GM18867 (cell line): ENCODE data around the gene ALDH1L1.

Experiments
- ATAC-seq: cut with Tn5 transposase; IDR thresholded peaks from one replicate; pipeline ENCODE4 v1.9.1; 2021; ENCODE audit warnings: mild to moderate bottlenecking, moderate library complexity; ENCODE audit not compliant: unreplicated experiment

The ALDH1L1 gene

GRCh38 chr3:126060613-126061145 lies 119.7 kb downstream of the ALDH1L1 start:
- no peak for ATAC-seq

GRCh38 chr3:126058666-126059065 lies 121.7 kb downstream of the ALDH1L1 start:
- ATAC-seq: no peak

- ATAC-seq: no peak
These were observed 122.5 kb downstream of the ALDH1L1 start for GRCh38 chr3:126057936-126058335.

- ATAC-seq: no peak
These were observed 122.9 kb downstream of the ALDH1L1 start for GRCh38 chr3:126057501-126057819.

GRCh38 chr3:126056681-126057500 lies 123.5 kb downstream of the ALDH1L1 start:
- no peak for ATAC-seq

- ATAC-seq: no peak
These were observed 124.3 kb downstream of the ALDH1L1 start for GRCh38 chr3:126056088-126056487.

- no peak for ATAC-seq
These were observed 125.5 kb downstream of the ALDH1L1 start for GRCh38 chr3:126054870-126055269.

GRCh38 chr3:126053949-126054569 lies 126.3 kb downstream of the ALDH1L1 start:
- ATAC-seq: no peak
